GM19395 (cell line): ENCODE data around the gene GRHL3.

Experiments used
- ATAC-seq: cut with Tn5 transposase; IDR thresholded peaks from one replicate; pipeline ENCODE4 v1.9.1; 2021; ENCODE audit warnings: mild to moderate bottlenecking, moderate library complexity; ENCODE audit not compliant: unreplicated experiment

The GRHL3 gene

GRCh38 chr1:24391882-24392603, 72.9 kb downstream of the GRHL3 start:
- ATAC-seq = peak; percentile 74

GRCh38 chr1:24392604-24392946, 73.4 kb downstream of the GRHL3 start:
- ATAC-seq = no peak

DNA sequence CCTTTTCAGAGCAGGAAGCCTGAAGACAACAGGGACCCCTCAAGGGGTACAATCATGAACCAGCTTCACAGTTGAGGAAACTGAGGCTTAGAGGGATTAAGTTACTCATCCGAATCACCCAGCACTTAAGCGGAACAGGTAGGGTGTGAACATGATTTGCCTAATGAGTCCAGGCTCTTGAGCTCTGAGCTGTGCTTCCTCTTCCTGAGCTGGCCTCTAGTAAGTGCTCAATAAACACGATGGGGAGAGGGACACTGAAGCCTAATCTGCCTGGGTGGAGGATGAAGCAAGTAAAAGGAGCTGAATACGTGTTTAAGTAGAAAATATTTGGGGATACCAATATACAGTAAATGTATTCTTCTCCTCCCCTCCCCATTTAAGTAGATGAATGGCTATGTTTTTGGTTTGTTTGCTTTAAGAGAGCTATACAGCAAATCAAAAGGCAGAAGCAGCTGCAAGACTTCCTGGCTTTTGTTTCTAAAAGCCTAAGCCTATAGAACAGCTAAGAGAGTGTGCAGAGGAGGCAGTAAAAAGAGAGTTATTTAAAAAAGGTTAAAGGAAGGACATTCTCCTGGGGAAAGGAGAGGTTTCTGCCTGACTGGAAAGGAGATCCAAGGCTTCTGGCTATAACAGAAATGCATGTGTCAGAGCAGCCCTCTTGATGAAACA, 74.0 kb downstream of the GRHL3 start:
- ATAC-seq = no peak

GRCh38 chr1:24393892-24394291, 74.7 kb downstream of the GRHL3 start:
- no peak for ATAC-seq

- no peak for ATAC-seq
Observed at GRCh38 chr1:24400065-24400464, 80.9 kb downstream of the GRHL3 start.

DNA sequence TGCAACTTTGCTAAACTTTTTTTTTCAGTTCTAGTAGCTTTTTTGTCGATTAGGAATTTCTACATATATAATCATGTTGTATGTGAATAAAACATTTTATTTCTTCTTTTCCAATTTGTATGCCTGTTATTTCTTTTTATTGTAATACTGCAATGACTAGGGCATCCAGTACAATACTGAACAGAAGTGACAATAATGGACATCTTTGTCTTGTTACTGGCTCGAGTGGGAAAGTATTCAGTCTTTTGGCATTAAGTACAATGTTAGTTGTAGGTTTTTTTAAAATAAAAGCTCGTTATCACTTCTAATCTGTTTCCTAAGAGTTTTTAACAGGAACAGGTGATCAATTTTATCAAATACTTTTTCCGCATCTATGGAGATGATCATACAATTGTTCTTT, 84.6 kb downstream of the GRHL3 start:
- ATAC-seq = no peak
